ENCODE data around the gene TECPR2.
"Not testable (repeated sequence)": the region's sequence is repeated elsewhere in the genome, so short reads cannot be mapped to it uniquely, and the experiment has no call there.

The TECPR2 gene

DNA sequence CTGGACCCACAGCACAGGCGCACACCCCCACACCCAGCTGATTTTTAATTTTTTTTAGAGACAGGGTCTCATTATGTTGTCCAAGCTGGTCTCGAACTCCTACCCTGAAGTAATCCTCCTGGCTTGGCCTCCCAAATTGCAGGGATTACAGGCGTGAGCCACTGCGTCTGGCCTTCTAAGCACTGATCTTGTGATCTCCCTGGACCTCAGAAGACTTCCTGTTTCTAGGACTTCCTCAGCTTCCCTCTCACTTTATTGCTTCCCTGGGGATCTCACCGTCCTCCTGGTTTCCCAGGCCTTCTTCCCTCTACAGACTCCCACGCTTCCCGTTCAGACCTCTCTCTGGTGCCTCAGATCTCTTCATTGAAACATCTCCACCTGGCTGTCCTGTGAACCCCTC is 29.4 kb upstream of the TECPR2 start:
- no peak for DNase-seq

- DNase-seq: no peak
Observed at GRCh38 chr14:102333795-102334705, 28.7 kb upstream of the TECPR2 start.

DNA sequence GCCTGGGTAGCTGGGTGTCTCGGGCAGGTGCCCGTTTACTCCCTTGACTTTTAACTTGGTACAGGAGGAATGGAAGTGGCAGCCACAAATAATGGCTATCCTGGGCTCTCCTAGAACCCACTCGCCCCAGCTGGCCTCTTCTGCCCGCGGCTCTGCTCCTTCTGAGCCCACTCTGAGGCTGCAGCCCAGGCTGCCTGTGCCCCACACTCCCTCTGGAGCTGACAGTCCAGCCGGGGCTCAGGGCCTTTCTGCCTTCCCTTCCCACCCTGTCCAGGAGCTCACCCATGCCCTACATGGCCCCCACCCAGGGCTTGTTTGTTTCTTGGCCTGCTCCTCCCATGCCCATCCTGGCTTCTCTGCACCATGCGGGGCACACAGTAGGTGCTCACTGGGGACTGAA is 27.6 kb upstream of the TECPR2 start:
- no peak for DNase-seq

GRCh38 chr14:102338724-102339123 is 24.0 kb upstream of the TECPR2 start:
- no peak for DNase-seq

DNA sequence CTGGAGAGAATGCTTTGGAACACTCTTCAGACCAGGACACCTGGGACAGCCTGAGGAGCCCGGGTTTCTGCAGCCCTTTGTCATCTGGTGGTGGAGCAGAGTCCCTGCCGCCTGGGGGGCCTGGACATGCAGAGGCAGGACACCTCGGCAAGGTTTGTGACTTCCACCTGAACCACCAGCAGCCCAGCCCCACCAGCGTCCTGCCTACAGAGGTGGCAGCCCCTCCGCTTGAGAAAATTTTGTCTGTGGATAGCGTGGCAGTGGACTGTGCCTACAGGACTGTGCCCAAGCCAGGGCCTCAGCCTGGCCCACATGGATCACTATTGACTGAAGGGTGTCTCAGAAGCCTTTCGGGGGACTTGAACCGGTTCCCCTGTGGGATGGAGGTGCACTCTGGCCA is 21.2 kb upstream of the TECPR2 start:
- DNase-seq: no peak

DNA sequence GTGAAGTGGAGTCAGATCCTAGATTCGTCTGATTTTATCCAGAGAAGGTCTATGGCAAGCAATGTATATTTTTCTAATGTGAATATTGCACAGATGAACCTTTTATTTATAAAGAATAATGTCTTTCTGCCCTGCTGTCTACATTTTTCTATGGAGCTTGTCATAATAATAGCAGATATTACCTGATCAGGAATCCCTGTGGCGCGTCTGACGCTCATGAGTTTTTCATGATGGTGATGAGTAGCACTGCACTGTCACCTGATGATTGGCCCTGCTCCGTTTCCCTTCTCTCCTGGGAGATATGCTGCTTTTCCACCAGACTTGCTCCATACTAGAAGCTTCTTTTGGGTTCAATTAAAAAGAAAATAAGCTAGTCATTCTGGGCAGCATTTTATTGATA is 20.5 kb upstream of the TECPR2 start:
- DNase-seq: no peak

DNA sequence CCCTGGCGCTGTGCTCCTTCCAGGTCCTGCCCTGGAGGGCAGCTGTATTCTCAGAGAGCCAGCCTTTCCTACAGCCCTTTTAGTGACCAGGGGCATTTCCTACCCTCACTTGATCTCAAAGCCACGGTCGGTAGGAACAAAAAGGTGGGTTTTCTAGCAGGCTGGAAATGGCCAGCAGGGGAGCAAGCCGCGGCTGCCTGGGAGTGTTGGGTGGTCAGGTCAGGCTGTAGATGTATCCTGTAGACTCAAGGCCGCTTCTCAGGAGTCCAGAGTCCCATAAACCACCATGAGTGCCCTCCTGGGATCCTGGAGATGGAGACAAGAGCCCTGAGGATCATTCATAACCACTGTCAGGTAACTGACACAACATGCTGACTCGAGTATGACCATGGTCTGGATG is 18.7 kb upstream of the TECPR2 start:
- no peak for DNase-seq

GRCh38 chr14:102344485-102344884 is 18.3 kb upstream of the TECPR2 start:
- DNase-seq: no peak

DNA sequence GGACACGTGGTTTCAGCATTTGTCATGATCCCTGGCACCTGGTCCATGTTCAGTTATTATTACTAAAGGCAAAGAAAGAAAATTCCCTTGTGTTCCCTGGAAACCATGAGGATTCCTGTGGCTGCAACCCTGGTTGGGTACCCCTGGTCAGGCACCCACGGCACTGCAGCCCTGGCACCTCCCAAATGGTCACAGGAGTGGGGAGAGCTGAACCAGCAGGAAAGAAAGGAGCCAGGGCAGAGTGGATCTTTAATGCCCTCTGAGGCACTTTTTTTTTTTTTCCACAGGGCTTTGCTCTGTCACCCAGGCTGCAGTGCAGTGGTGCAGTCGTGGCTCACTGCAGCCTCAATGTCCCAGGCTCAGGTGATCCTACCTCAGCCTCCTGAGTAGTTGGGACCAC is 17.5 kb upstream of the TECPR2 start:
- no peak for DNase-seq

- DNase-seq: no peak
Observed at GRCh38 chr14:102346645-102347044, 16.1 kb upstream of the TECPR2 start.

DNA sequence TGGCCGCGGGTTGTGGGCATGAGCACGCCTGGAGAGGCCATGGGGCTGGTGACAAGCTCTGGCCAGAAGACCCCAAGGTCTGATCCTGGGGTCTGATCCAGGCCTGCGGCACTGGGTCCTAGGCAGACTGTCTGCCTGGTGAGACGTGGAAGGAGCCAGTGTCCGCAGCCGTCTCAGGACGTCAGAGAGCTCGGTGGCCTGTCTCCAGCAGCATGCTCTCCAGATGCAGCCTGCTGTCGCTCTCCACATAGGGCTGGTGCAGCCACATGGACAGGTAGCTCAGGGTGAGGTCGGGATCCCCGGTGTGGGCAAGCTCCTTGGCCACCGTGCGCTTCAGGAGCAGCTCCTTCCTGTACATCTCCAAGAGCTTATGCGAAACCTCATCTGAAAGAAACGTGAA is 14.4 kb upstream of the TECPR2 start:
- no peak for DNase-seq

DNA sequence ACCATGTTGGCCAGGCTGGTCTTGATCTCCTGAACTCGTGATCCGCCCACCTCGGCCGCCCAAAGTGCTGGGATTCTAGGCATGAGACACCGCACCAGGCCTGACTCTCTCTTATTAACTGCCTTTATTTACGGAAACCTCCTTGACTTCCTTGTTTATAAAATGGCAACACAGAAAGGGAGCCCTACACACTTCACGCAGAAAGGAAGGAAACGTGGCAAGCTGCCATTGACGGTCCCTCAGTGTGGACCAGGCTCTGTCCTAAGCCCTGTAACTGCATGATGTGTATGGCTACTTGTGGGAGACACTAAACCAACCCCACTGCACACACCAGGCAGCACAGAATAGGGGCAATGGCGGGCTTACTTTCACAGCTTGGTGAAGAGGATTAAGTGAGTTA is 11.7 kb upstream of the TECPR2 start:
- no peak for DNase-seq

DNA sequence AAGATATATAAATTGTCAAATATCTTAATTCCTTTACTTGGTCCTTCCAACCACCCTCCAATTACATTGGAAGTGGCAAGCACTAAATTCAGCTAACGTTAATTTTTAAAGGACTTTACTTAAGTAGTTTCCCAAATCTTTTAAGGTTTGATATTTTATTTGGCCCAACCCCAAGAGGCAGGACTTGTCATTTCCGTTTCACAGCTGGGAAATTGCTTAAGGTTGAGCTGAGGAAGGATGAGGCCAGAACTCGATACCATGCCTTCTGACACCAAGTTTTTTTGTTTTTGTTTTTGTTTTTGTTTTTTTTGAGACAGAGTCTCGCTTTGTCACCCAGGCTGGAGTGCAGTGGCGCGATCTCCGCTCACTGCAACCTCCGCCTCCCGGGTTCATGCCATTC is 11.1 kb upstream of the TECPR2 start:
- DNase-seq: not testable (repeated sequence)

DNA sequence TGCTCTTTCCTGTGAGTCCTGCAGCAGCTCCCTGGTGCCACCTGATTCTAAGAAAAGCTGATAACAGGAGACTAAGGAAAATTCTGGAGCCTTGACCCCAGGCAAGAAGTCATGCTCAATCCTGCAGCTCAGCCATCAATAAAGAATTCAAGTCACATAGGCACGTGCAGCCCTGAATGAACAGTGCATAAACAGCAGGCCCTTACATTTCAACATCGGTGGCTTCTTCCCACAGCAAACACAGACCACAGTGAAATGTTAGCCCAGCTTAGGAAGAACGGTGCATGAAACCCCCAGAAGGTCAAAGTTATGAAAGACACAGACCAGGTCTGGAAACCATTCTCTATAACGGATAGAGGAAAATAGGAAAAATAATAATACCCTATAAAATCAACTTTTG is 10.5 kb upstream of the TECPR2 start:
- no peak for DNase-seq

DNA sequence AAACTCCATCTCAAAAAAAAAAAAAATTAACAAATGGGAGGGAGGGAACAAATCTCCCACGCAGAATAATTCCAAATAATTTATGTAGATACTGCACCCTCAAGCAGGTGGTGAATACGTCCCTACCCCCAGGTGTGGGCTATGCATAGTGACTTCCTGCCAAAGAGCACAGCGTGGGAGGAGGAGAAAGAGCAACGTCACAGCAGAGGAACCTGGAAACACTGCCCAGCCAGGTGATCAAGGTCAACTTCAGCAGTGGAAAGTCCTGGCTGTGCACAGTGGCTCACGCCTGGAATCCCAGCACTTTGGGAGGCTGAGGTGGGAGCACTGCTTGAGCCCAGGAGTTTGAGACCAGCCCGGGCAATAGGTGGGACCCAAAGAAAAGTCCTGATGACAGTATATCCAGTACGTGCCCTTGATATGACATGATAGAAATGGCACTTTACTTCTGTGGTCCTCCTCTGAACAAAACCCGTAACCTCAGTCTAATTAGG is 9.6 kb upstream of the TECPR2 start:
- DNase-seq: no peak

DNA sequence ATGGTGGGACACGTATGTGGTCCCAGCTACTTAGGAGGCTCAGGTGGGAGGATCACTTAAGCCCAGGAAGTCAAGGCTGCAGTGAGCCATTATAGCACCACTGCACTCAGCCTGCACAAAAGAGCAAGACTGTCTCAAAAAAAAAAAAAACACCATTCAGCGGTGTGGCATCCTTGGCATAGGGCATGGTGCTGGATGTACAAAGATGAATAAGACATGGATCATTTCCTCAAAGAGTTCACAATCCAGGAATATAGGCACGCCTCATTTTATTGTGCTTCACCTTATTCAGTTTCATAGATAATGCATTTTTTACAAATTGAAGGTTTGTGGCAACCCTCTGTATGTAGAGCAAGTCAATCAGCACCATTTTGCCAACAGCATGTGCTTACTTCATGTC is 6.5 kb upstream of the TECPR2 start:
- no peak for DNase-seq

DNA sequence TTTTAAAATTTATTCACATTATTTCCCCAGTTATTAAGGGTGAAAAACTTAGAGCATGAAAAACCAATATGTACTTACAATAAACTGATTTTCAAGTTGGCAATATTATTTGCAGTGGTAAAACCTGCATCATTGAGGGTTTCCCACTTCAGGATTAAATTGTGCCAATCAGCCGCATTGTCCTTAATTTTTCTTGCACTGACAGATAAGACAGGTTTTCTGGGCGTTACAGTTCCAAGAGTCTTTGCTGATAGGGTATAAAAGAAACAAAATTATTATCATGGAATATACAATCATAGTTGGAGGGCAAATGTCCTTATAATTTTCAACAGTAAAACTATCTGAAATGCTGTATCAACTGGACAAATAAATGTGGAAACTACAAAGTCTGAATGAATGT is 3.4 kb upstream of the TECPR2 start:
- DNase-seq: no peak

DNA sequence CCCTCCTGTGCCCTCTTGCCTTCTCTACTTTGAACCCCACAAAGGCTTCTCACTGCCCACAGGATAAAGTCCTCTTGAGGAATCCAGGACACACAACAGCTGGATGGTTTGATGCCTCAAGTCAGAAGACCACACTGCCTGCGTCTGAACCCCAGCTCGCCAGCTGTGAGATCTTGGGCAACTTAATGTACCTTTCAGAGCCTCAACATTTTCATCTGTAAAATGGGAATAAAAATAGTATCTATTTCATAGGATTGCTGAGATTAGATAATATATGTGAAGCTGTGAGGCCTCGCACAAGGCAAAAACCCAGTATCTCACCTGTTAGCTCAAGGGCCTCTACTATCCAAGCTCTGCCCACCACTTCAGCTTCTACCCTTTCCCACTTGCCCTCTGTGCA is 2.4 kb upstream of the TECPR2 start:
- no peak for DNase-seq

DNA sequence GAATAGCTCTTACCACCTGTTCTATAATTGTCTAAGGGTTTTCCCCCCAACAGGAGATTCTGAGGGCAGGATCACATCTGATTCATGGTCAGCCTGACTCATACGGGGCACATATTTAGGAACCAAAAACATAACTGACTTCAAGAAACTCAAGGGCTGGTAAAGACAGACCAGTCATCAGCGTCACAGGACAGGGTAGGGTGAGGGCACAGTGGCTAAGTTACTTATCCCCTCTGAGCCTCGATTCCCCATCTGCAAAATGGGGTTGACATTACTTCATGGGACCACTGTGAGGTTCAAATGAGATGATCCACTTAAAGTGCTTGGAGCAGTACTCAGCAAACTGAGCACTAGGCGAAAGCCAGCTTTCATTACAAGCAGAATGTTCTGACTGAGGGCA is 657 bp upstream of the TECPR2 start:
- DNase-seq: peak; percentile 73

- DNase-seq: peak; percentile 23
Observed at GRCh38 chr14:102363182-102363943, 622 bp downstream of the TECPR2 start.

DNA sequence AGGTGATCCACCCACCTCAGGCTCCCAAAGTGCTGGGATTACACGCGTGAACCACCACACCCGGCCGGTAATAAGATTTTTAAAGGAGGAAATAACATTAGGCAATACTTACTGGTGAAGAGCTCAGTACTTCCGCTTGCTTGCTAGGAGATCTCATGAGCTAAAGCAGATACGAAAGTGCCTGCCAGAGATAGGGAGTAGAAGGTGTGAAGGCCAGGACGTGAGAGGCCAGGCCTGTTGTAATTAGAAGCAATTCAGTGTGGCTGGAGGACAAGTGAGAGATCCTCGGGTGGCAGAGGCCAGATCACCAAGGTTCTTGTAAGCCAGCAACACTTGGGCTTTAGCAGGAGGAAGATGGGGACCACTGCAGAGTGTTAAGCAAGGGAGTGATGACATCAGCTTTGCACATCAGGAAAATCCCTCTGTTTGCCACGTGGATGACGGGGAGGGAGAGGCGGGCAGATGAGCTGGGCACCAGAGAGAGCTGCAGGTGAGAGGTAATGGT is 7.6 kb downstream of the TECPR2 start:
- no peak for DNase-seq

GRCh38 chr14:102371361-102371760 is 8.6 kb downstream of the TECPR2 start:
- DNase-seq: no peak

- DNase-seq: no peak
Observed at GRCh38 chr14:102373110-102373509, 10.4 kb downstream of the TECPR2 start.

- no peak for DNase-seq
Observed at GRCh38 chr14:102374264-102374663, 11.5 kb downstream of the TECPR2 start.
